Endothelial cell of umbilical vein (primary cell): ENCODE data around the gene PRPF40A.

ENCODE experiments used
- CTCF ChIP-seq, 2 donors: IDR thresholded peaks; 1 replicate in 1 of 2; 2 replicates in 1 of 2; pipeline ENCODE4 v1.5.1; 2011; ENCODE audit warnings: low read length in 2 of 2, mild to moderate bottlenecking in 2 of 2, moderate library complexity in 2 of 2, control low read depth in 1 of 2, inconsistent platforms in 1 of 2, low read depth in 1 of 2; ENCODE audit not compliant: insufficient read depth in 1 of 2; ENCODE audit errors: extremely low read depth in 1 of 2
- EZH2 ChIP-seq: IDR thresholded peaks from 2 replicates; pipeline ENCODE4 v1.6.1; 2012; ENCODE audit warnings: borderline replicate concordance, low read depth, mild to moderate bottlenecking, moderate library complexity, low read length, inconsistent platforms; ENCODE audit not compliant: severe bottlenecking
- GATA2 ChIP-seq: IDR thresholded peaks from 2 replicates; pipeline ENCODE4 v1.7.0; 2011; ENCODE audit warnings: low read depth, mild to moderate bottlenecking, moderate library complexity, mixed read lengths, low read length; ENCODE audit not compliant: insufficient read length, insufficient read depth
- POLR2A ChIP-seq: IDR thresholded peaks from 2 replicates; pipeline ENCODE4 v1.6.1; 2012; ENCODE audit warnings: low read depth, mild to moderate bottlenecking, control low read depth, low read length
- POLR2AphosphoS5 ChIP-seq: IDR thresholded peaks from 2 replicates; pipeline ENCODE4 v1.6.1; 2012; ENCODE audit warnings: low read depth, mild to moderate bottlenecking, control low read depth, low read length, moderate library complexity; ENCODE audit not compliant: insufficient read depth
- TF ChIP-seq, protein P1 (sequence below): IDR thresholded peaks from 2 replicates; pipeline ENCODE4 v1.6.1; 2011; ENCODE audit not compliant: insufficient read depth, insufficient read length

GRCh38 chr2:152676461-152676860, 40.8 kb downstream of the PRPF40A start:
- TF ChIP-seq GATA2 (no peak), POLR2AphosphoS5 (no peak), CTCF (IDR thresholded peaks at IDR 0.05; ENCODE audit: extremely low read depth in 1 of 2, insufficient read depth in 1 of 2, low read depth in 1 of 2, low read length in 2 of 2) (no peak), POLR2A (no peak), EZH2 (no peak)
- TF ChIP-seq, protein P1, sequence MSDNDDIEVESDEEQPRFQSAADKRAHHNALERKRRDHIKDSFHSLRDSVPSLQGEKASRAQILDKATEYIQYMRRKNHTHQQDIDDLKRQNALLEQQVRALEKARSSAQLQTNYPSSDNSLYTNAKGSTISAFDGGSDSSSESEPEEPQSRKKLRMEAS = no peak
